K562 (cell line): ENCODE measurements around the gene MAD1L1. TPM values are rescaled to one million over a fixed set of nuclear protein-coding genes. Genes with fewer than 3 reads are reported as not detected.

ENCODE experiments used
- ARID2 ChIP-seq: fragments of 450-650 bp; IDR thresholded peaks from 2 replicates; pipeline ENCODE4 v1.6.1; 2017; ENCODE audit warnings: antibody characterized with exemption, mild to moderate bottlenecking
- CHCHD3 ChIP-seq: fragments of 250-450 bp; sonication (Bioruptor Pico); IDR thresholded peaks from 2 replicates; pipeline ENCODE4 v2.1.2; 2022; ENCODE audit warnings: mild to moderate bottlenecking
- GABPB2 ChIP-seq: fragments of 250-450 bp; sonication (Bioruptor Pico); conservative IDR thresholded peaks from 2 replicates; pipeline ENCODE4 v1.5.1; 2021; ENCODE audit warnings: mild to moderate bottlenecking
- GATAD2B ChIP-seq: fragments of 450-650 bp; IDR thresholded peaks from 2 replicates; pipeline ENCODE4 v1.6.1; 2017; ENCODE audit warnings: mild to moderate bottlenecking, borderline replicate concordance
- GTF2E2 ChIP-seq: fragments of 200-800 bp; sonication (Bioruptor generic); IDR thresholded peaks from 2 replicates; pipeline ENCODE4 v1.6.1; 2016; ENCODE audit warnings: missing genetic modification characterization, missing compliant biosample characterization
- KAT2B ChIP-seq: IDR thresholded peaks from one replicate; pipeline ENCODE4 v1.6.1; 2012; ENCODE audit warnings: low read depth, mild to moderate bottlenecking, control low read depth, inconsistent platforms, low read length, moderate library complexity
- KAT7 ChIP-seq: sonication (generic); formaldehyde crosslinking; IDR thresholded peaks from 2 replicates; pipeline ENCODE4 v1.8.0; 2022; ENCODE audit warnings: missing genetic modification reagents, mild to moderate bottlenecking, borderline replicate concordance
- MYC ChIP-seq, 2 experiments: fragments of 250-450 bp in 1 of 2; sonication (Bioruptor Pico) in 1 of 2; IDR thresholded peaks; 2 replicates each; pipeline versions ENCODE4 v1.5.1 to v1.6.1; 2012 to 2021; ENCODE audit warnings: low read depth in 2 of 2, borderline replicate concordance in 1 of 2, improper control_type of control experiment in 1 of 2, low read length in 1 of 2, mild to moderate bottlenecking in 1 of 2, moderate library complexity in 1 of 2
- MYNN ChIP-seq, 2 experiments: sonication (generic); formaldehyde crosslinking in 1 of 2; IDR thresholded peaks; 2 replicates each; pipeline versions ENCODE4 v1.5.0 to v1.6.1; 2016 to 2020; ENCODE audit warnings: antibody characterized with exemption in 1 of 2, missing genetic modification reagents in 1 of 2
- NFATC3 ChIP-seq: fragments of 450-650 bp; IDR thresholded peaks from 2 replicates; pipeline ENCODE4 v1.6.1; 2017; ENCODE audit warnings: mild to moderate bottlenecking
- NFE2L1 ChIP-seq: fragments of 450-650 bp; IDR thresholded peaks from 2 replicates; pipeline ENCODE4 v1.6.1; 2016; ENCODE audit warnings: missing genetic modification characterization, low read depth, mild to moderate bottlenecking, missing compliant biosample characterization, moderate library complexity, borderline replicate concordance
- RBM14 ChIP-seq: fragments of 200-400 bp; formaldehyde crosslinking; IDR thresholded peaks from 2 replicates; pipeline ENCODE4 v1.6.1; 2018; ENCODE audit warnings: low read depth, mild to moderate bottlenecking, low read length, moderate library complexity, borderline replicate concordance; ENCODE audit not compliant: insufficient read depth
- RCOR1 ChIP-seq, 2 experiments: IDR thresholded peaks; 2 replicates each; pipeline ENCODE4 v1.6.1; 2012; ENCODE audit warnings: low read depth in 2 of 2, low read length in 2 of 2, borderline replicate concordance in 1 of 2, improper control_type of control experiment in 1 of 2
- SLC30A9 ChIP-seq: fragments of 250-450 bp; sonication (Bioruptor Pico); IDR thresholded peaks from 2 replicates; pipeline ENCODE4 v1.8.0; 2022; ENCODE audit warnings: mild to moderate bottlenecking, moderate library complexity
- SMAD4 ChIP-seq: fragments of 250-450 bp; sonication (Bioruptor Pico); conservative IDR thresholded peaks from 2 replicates; pipeline ENCODE4 v1.8.0; 2021; ENCODE audit warnings: inconsistent platforms, mild to moderate bottlenecking, moderate library complexity
- ZFX ChIP-seq: sonication (generic); formaldehyde crosslinking; IDR thresholded peaks from 2 replicates; pipeline ENCODE4 v1.8.0; 2022; ENCODE audit warnings: mild to moderate bottlenecking, missing genetic modification reagents, moderate library complexity
- ZNF282 ChIP-seq: sonication (generic); formaldehyde crosslinking; IDR thresholded peaks from 2 replicates; pipeline ENCODE4 v1.8.1; 2023; ENCODE audit warnings: missing genetic modification reagents
- polyA plus RNA-seq, 8 experiments: library from polyadenylated mRNA; depleted of rRNA in 4 of 8; stranded (reverse) in 5 of 8; unstranded in 3 of 8; fragments of >200 nt; fragmentation: Nextera tagmentation in 2 of 8; fragmentation: Illumina TruSeq in 1 of 8; extraction: Ambion mirVana in 2 of 8; extraction: Trizol in 1 of 8; gene quantifications; 2 replicates each; pipeline versions ENCODE4 v1.2.1 to v1.2.3, GENCODE V29; 2011 to 2014; ENCODE audit warnings: inconsistent platforms in 1 of 8, missing spikeins in 1 of 8
- total RNA-seq, 7 experiments: library from RNA; depleted of rRNA in 6 of 7; stranded (reverse); fragments of >200 nt in 6 of 7; fragmentation: Illumina TruSeq in 2 of 7; extraction: Trizol in 2 of 7; gene quantifications; 2 replicates each; pipeline versions ENCODE4 v1.2.1 to v1.2.3, GENCODE V29; 2011 to 2021; ENCODE audit warnings: low replicate concordance in 1 of 7
- TF ChIP-seq, protein P1 (sequence below): fragments of 200-800 bp; sonication (Bioruptor generic); IDR thresholded peaks from 2 replicates; pipeline ENCODE4 v1.6.1; 2017; ENCODE audit warnings: missing genetic modification characterization, missing compliant biosample characterization
- TF ChIP-seq, protein P2 (sequence below): fragments of 250-450 bp; sonication (Bioruptor Pico); IDR thresholded peaks from 2 replicates; pipeline ENCODE4 v1.9.0; 2021; ENCODE audit warnings: mild to moderate bottlenecking
- TF ChIP-seq, protein P3 (sequence below): fragments of 450-650 bp; formaldehyde crosslinking; IDR thresholded peaks from 2 replicates; pipeline ENCODE4 v1.4.0; 2022; ENCODE audit warnings: missing genetic modification characterization
- TF ChIP-seq, protein P4 (sequence below): fragments of 450-650 bp; IDR thresholded peaks from one replicate; pipeline ENCODE4 v1.6.1; 2018; ENCODE audit warnings: mild to moderate bottlenecking, moderate library complexity; ENCODE audit not compliant: partially characterized antibody
- TF ChIP-seq, protein P5 (sequence below): fragments of 250-450 bp; sonication (Bioruptor Pico); IDR thresholded peaks from 2 replicates; pipeline ENCODE4 v1.4.0; 2020; ENCODE audit warnings: mild to moderate bottlenecking

MAD1L1 gene
- total and polyA plus RNA-seq, 9 of the 15 experiments (the other 6 are each of a cell fraction or from before 2014, with no cell fraction given) = 1.7 to 89.7 (median 18.0) TPM

DNA sequence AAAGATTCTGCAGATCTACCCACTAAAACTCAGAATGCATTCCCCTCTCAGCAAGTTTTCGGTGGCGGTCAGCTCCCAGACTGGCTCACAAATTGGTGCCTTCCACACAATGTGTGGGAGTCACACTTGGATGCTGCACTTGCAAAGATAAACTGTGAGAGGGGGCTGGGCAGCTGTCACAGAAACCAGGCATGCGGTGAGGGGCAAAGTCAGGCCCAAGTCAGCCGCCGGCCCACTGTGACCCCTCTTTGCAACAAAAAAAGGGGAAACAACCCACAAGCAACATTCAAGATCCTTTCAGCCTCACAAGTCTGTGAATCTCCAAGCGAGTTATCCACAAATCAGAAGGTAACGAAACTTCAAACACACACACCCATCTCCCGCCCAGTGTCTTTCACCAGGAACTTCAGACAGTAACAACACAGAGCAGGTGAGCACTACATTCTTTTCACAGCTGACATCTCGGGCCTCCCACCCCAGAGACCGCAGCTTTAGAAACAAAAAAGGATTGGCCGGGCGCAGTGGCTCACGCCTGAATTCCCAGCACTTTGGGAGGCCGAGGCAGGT lies 49.5 kb upstream of the MAD1L1 start (continued):
- TF ChIP-seq ZFX (peak; percentile 41; the same call in 1 of the 2 replicates), NFE2L1 (tag) (no peak), RCOR1 (IDR thresholded peaks at IDR 0.05; ENCODE audit: borderline replicate concordance in 1 of 2, low read depth in 2 of 2, low read length in 2 of 2) (peak in 1 of 2 experiments; percentile 81; a peak in 2 of 4 replicates), MYNN (IDR thresholded peaks at IDR 0.05) (peak; percentile 69), MYNN (CRISPR knock-in tag; IDR thresholded peaks at IDR 0.05) (no peak), GATAD2B (no peak), SMAD4 (CRISPR knock-in tag) (peak; percentile 54; the same call in 1 of the 2 replicates), RBM14 (no peak), CHCHD3 (no peak), NFATC3 (no peak), GABPB2 (CRISPR knock-in tag) (no peak), ZNF282 (CRISPR knock-in tag) (no peak), MYC (IDR thresholded peaks at IDR 0.05; ENCODE audit: low read depth, low read length) (0 out of 2 replicates have a peak, but pooled peaks have one; percentile 27), MYC (CRISPR knock-in tag; IDR thresholded peaks at IDR 0.05; ENCODE audit: borderline replicate concordance, low read depth) (no peak), SLC30A9 (CRISPR knock-in tag) (no peak), ARID2 (no peak), KAT7 (CRISPR knock-in tag) (no peak), KAT2B (no peak), GTF2E2 (tag) (no peak)
- TF ChIP-seq, protein P1, sequence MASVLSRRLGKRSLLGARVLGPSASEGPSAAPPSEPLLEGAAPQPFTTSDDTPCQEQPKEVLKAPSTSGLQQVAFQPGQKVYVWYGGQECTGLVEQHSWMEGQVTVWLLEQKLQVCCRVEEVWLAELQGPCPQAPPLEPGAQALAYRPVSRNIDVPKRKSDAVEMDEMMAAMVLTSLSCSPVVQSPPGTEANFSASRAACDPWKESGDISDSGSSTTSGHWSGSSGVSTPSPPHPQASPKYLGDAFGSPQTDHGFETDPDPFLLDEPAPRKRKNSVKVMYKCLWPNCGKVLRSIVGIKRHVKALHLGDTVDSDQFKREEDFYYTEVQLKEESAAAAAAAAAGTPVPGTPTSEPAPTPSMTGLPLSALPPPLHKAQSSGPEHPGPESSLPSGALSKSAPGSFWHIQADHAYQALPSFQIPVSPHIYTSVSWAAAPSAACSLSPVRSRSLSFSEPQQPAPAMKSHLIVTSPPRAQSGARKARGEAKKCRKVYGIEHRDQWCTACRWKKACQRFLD (CRISPR knock-in tag) = no peak
- TF ChIP-seq, protein P2, sequence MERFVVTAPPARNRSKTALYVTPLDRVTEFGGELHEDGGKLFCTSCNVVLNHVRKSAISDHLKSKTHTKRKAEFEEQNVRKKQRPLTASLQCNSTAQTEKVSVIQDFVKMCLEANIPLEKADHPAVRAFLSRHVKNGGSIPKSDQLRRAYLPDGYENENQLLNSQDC (CRISPR knock-in tag) = no peak
- TF ChIP-seq, protein P3, sequence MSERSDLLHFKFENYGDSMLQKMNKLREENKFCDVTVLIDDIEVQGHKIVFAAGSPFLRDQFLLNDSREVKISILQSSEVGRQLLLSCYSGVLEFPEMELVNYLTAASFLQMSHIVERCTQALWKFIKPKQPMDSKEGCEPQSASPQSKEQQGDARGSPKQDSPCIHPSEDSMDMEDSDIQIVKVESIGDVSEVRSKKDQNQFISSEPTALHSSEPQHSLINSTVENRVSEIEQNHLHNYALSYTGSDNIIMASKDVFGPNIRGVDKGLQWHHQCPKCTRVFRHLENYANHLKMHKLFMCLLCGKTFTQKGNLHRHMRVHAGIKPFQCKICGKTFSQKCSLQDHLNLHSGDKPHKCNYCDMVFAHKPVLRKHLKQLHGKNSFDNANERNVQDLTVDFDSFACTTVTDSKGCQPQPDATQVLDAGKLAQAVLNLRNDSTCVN (CRISPR knock-in tag) = no peak
- TF ChIP-seq, protein P4, sequence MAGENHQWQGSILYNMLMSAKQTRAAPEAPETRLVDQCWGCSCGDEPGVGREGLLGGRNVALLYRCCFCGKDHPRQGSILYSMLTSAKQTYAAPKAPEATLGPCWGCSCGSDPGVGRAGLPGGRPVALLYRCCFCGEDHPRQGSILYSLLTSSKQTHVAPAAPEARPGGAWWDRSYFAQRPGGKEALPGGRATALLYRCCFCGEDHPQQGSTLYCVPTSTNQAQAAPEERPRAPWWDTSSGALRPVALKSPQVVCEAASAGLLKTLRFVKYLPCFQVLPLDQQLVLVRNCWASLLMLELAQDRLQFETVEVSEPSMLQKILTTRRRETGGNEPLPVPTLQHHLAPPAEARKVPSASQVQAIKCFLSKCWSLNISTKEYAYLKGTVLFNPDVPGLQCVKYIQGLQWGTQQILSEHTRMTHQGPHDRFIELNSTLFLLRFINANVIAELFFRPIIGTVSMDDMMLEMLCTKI = no peak
- TF ChIP-seq, protein P5, sequence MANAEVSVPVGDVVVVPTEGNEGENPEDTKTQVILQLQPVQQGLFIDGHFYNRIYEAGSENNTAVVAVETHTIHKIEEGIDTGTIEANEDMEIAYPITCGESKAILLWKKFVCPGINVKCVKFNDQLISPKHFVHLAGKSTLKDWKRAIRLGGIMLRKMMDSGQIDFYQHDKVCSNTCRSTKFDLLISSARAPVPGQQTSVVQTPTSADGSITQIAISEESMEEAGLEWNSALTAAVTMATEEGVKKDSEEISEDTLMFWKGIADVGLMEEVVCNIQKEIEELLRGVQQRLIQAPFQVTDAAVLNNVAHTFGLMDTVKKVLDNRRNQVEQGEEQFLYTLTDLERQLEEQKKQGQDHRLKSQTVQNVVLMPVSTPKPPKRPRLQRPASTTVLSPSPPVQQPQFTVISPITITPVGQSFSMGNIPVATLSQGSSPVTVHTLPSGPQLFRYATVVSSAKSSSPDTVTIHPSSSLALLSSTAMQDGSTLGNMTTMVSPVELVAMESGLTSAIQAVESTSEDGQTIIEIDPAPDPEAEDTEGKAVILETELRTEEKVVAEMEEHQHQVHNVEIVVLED = no peak
